ENCODE measurements around the gene PLXNA1.

GRCh38 chr3:126963261-126964190, 19.4 kb upstream of the PLXNA1 start:
- TF ChIP-seq, protein P1, sequence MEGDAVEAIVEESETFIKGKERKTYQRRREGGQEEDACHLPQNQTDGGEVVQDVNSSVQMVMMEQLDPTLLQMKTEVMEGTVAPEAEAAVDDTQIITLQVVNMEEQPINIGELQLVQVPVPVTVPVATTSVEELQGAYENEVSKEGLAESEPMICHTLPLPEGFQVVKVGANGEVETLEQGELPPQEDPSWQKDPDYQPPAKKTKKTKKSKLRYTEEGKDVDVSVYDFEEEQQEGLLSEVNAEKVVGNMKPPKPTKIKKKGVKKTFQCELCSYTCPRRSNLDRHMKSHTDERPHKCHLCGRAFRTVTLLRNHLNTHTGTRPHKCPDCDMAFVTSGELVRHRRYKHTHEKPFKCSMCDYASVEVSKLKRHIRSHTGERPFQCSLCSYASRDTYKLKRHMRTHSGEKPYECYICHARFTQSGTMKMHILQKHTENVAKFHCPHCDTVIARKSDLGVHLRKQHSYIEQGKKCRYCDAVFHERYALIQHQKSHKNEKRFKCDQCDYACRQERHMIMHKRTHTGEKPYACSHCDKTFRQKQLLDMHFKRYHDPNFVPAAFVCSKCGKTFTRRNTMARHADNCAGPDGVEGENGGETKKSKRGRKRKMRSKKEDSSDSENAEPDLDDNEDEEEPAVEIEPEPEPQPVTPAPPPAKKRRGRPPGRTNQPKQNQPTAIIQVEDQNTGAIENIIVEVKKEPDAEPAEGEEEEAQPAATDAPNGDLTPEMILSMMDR (conservative IDR thresholded peaks at IDR 0.05; ENCODE audit: low read depth in 2 of 2) = no peak
- TF ChIP-seq EZH2phosphoT487 (IDR thresholded peaks at IDR 0.05; ENCODE audit: unreplicated experiment) (no peak), CREB1 (CRISPR knock-in tag; IDR thresholded peaks at IDR 0.05; ENCODE audit: low read depth) (no peak), STAT1 (IDR thresholded peaks at IDR 0.05; ENCODE audit: unreplicated experiment) (no peak)

Measured in GM23338 (cell line).